Lung (tissue), 12 donors: ENCODE results near the gene BIRC6. TPM values are rescaled to one million over a fixed set of nuclear protein-coding genes. Genes with fewer than 3 reads are reported as not detected.
"Not testable (repeated sequence)": the region's sequence is repeated elsewhere in the genome, so short reads cannot be mapped to it uniquely, and the experiment has no call there.

ENCODE experiments used
- ATAC-seq: fragments of 200-7000 bp; cut with Tn5 transposase; one replicate; pipeline ENCODE4 v1.9.1; 2020; ENCODE audit warnings: moderate number of reproducible peaks; ENCODE audit not compliant: insufficient read depth, low FRiP score
- DNase-seq, 3 donors: peaks; one replicate each; pipeline ENCODE4 v3.0.0-alpha.2; 2013 to 2017
- H3K27ac ChIP-seq, 2 donors: one replicate each; pipeline ENCODE4 v1.5.1; 2013; ENCODE audit warnings: mild to moderate bottlenecking in 2 of 2, moderate library complexity in 2 of 2, control low read depth in 1 of 2, inconsistent platforms in 1 of 2, low read depth in 1 of 2, low read length in 1 of 2
- H3K27me3 ChIP-seq, 3 donors: one replicate each; pipeline ENCODE4 v1.5.1; 2013; ENCODE audit warnings: low read length in 2 of 3; ENCODE audit not compliant: control insufficient read depth in 3 of 3, insufficient read depth in 3 of 3
- H3K36me3 ChIP-seq, 4 donors: one replicate each; pipeline ENCODE4 v1.5.1; 2013; ENCODE audit warnings: low read length in 4 of 4, mild to moderate bottlenecking in 1 of 4, moderate library complexity in 1 of 4; ENCODE audit not compliant: control insufficient read depth in 4 of 4, insufficient read depth in 4 of 4
- H3K4me1 ChIP-seq, 5 donors: one replicate each; pipeline ENCODE4 v1.5.1; 2013; ENCODE audit warnings: low read length in 5 of 5, mild to moderate bottlenecking in 2 of 5, moderate library complexity in 1 of 5; ENCODE audit not compliant: control insufficient read depth in 5 of 5, insufficient read depth in 5 of 5
- H3K4me3 ChIP-seq: one replicate; pipeline ENCODE4 v1.5.1; 2013; ENCODE audit warnings: mild to moderate bottlenecking, control low read depth, moderate library complexity
- H3K9ac ChIP-seq, 2 donors: one replicate each; pipeline ENCODE4 v1.5.1; 2013; ENCODE audit warnings: low read length in 2 of 2, control low read depth in 1 of 2; ENCODE audit not compliant: insufficient read depth in 1 of 2
- H3K9me3 ChIP-seq, 4 donors: one replicate each; pipeline ENCODE4 v1.5.1; 2013; ENCODE audit warnings: low read length in 3 of 4, mild to moderate bottlenecking in 1 of 4, moderate library complexity in 1 of 4; ENCODE audit not compliant: control insufficient read depth in 4 of 4, insufficient read depth in 3 of 4
- WGBS, 2 donors: extraction: QIAGEN DNeasy Blood & Tissue Kit; methylation state at CpG; one replicate each; pipeline ENCODE4 v1.1.7; 2013; 5-methylcytosine and 5-hydroxymethylcytosine counted together
- polyA plus RNA-seq, 2 donors: library from polyadenylated mRNA; stranded (reverse); fragments of 200-250 nt; gene quantifications; one replicate each; pipeline ENCODE4 v1.2.1, GENCODE V29; 2013
- total RNA-seq, 2 donors: library from RNA; depleted of rRNA in 1 of 2; stranded (reverse); fragments of >200 nt in 1 of 2; gene quantifications; one replicate each; pipeline ENCODE4 v1.2.1, GENCODE V29; 2014 to 2021
- TF ChIP-seq, protein P1 (sequence below): IDR thresholded peaks from 2 replicates; pipeline ENCODE4 v1.5.1; 2012; ENCODE audit warnings: mild to moderate bottlenecking; ENCODE audit errors: control extremely low read depth, extremely low read depth
- donor health status: control.
- donor health status: control.
- donor health status: Bipolar disorder and iron deficiency.
- donor health status: healthy.
- donor health status: DM: yes; HTN: yes; CAD: no.

Gene BIRC6
- total and polyA plus RNA-seq, 4 donors: 12.2 to 229 (median 51.5) TPM

DNA sequence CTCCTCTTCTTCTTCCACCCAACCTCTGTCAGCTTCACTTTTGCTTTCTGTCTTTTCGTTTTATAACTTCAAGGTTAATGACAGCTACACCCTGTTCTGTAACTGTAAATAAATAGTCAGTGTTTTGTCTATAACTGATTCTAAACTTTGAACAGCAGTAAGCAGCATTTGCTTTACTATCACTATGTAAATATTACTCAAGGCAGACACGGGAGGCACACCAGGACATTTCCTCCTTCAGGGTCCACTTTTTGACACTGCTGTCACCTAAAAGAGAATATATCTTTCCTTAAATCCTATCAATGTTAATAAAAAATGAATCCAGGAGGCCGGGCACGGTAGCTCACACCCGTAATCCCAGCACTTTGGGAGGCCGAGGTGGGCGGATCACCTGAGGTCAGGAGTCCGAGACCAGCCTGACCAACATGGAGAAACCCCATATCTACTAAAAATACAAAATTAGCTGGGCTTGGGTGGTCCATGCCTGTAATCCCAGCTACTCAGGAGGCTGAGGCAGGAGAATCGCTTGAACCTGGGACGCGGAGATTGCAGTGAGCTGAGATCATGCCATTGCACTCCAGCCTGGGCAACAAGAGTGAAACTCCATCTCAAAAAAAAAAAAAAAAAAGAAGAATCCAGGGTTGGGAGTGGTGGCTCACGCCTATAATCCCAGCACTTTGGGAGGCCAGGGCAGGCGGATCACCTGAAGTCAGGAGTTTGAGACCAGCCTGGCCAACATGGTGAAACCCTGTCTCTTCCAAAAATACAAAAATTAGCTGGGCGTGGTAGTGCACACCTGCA is 27.4 kb upstream of the BIRC6 start:
- 90 to 94% methylated on average over 14 of the region's 14 CpGs for WGBS, 2 donors
- not testable (repeated sequence) for H3K4me3 ChIP-seq, H3K27me3 ChIP-seq, H3K9me3 ChIP-seq, ATAC-seq, H3K27ac ChIP-seq, H3K9ac ChIP-seq, DNase-seq, H3K4me1 ChIP-seq, H3K36me3 ChIP-seq

DNA sequence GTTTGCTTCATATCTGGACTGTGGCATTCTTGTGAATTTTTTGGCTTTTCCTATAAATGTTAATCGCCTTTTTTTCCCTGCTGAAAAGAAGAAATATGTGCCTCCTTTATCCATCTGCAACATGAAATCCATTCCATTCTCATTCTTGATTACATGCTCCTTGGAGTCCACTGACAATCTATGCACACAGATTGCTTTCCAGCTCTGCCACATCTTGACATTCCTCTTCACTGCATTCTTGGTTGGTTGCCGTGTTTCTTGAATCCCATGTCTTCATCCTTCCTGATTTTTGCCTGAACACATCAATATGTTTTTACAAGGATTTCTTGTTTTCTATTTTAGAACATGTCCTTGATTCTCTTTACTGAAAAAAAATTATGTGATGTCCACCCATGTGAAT is 26.7 kb upstream of the BIRC6 start:
- H3K27me3 ChIP-seq: no peaks in the 10 kb centered on the region
- peaks cover 0 to 5% (median 2%) of the 10 kb centered on the region in 4 donors for H3K36me3 ChIP-seq
- no peaks in the 10 kb centered on the region for H3K9me3 ChIP-seq
- no peak overlapping the region for H3K4me3 ChIP-seq
- DNase-seq: no peak
- ATAC-seq: no peak
- H3K4me1 ChIP-seq: no peaks in the 10 kb centered on the region
- H3K9ac ChIP-seq: no peak overlapping the region
- TF ChIP-seq, protein P1, sequence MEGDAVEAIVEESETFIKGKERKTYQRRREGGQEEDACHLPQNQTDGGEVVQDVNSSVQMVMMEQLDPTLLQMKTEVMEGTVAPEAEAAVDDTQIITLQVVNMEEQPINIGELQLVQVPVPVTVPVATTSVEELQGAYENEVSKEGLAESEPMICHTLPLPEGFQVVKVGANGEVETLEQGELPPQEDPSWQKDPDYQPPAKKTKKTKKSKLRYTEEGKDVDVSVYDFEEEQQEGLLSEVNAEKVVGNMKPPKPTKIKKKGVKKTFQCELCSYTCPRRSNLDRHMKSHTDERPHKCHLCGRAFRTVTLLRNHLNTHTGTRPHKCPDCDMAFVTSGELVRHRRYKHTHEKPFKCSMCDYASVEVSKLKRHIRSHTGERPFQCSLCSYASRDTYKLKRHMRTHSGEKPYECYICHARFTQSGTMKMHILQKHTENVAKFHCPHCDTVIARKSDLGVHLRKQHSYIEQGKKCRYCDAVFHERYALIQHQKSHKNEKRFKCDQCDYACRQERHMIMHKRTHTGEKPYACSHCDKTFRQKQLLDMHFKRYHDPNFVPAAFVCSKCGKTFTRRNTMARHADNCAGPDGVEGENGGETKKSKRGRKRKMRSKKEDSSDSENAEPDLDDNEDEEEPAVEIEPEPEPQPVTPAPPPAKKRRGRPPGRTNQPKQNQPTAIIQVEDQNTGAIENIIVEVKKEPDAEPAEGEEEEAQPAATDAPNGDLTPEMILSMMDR: no peak
- WGBS, 2 donors: 87 to 88% methylated on average over 2 of the region's 2 CpGs
- no peak overlapping the region for H3K27ac ChIP-seq

DNA sequence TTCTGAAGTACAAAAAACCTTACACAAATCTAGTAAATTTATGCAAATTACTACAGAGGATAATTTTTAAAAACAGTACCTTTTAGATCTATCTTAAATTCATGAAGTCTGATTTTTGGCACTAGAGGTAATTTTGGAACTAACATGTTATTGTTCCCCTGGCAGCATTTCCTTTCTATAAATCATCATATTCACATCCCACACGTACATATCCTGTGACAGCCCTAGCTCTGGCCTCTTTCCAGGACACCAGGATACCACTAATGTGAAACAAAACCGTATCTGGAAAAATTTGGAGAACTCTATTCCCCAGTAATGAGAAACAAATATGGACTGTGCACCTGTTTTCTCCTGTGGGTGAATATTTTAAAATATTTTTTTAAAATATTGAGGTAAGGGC is 14.0 kb upstream of the BIRC6 start:
- TF ChIP-seq, protein P1: no peak
- Histone ChIP-seq H3K36me3 (no peaks in the 10 kb centered on the region), H3K4me1 (no peaks in the 10 kb centered on the region), H3K27ac (no peak overlapping the region), H3K4me3 (no peak overlapping the region), H3K9me3 (no peaks in the 10 kb centered on the region), H3K9ac (no peak overlapping the region), H3K27me3 (no peaks in the 10 kb centered on the region)
- peak in 2 of 3 donors; percentile 39 to 61 for DNase-seq
- WGBS, 2 donors: 26 to 50% methylated on average over 2 of the region's 2 CpGs
- no peak for ATAC-seq

- H3K4me3 ChIP-seq, H3K9me3 ChIP-seq, H3K4me1 ChIP-seq, H3K27ac ChIP-seq, H3K36me3 ChIP-seq, H3K27me3 ChIP-seq, DNase-seq, H3K9ac ChIP-seq, ATAC-seq: not testable (repeated sequence)
- 92 to 100% methylated on average over 3 of the region's 3 CpGs for WGBS, 2 donors
Observed at GRCh38 chr2:32350797-32351196, 6.0 kb upstream of the BIRC6 start.
